IPS-11a (cell line): ENCODE results near the gene NTSR1.

Source experiments
- H3K4me3 ChIP-seq: one replicate; pipeline ENCODE4 v1.5.1; 2013; ENCODE audit warnings: low read depth, low read length, control low read depth

NTSR1 gene

DNA sequence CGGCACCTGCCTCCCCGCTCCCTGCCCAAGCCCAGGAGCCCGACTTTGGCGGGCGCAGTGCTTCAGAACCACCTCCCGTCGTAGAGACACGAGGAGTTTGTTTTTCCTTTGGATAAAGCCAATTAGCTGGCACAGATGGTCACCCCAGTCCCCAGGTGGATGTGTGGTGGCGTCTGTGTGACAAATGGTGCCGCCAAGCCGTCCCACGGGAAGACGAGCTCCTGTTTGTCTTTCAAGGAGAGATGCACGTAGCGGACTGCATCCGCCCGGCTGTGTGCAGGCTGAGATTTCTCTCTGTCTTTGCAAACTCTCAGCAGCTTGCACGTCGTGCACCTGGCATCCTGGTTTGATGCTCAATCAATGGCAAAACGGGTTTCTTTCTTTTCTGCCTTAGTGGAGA, 71.6 kb downstream of the NTSR1 start:
- H3K4me3 ChIP-seq, result no peak overlapping the region

GRCh38 chr20:62780696-62781095, 72.1 kb downstream of the NTSR1 start:
- no peak overlapping the region for H3K4me3 ChIP-seq

- no peak overlapping the region for H3K4me3 ChIP-seq
These were observed 73.7 kb downstream of the NTSR1 start for GRCh38 chr20:62782149-62782892.

DNA sequence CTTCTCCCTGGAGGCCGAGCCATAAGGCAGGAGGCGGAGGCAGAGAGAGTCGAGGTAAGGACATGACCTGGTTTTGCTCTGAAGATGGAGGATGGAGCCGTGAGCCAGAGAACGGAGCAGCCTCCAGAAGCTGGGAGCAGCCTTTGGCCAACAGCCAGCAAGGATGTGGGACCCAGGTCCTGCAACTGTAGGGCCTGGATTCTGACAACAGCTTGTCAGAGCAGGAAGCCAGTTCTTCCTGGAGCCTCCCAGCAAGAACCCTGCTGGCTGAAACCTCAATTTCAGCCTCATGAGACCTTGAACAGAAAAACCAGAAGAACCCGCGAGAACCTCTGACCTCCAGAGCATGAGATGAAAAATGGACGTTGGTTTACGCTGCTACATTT, 74.2 kb downstream of the NTSR1 start:
- no peak overlapping the region for H3K4me3 ChIP-seq

GRCh38 chr20:62784497-62784896, 75.9 kb downstream of the NTSR1 start:
- H3K4me3 ChIP-seq, result no peak overlapping the region

DNA sequence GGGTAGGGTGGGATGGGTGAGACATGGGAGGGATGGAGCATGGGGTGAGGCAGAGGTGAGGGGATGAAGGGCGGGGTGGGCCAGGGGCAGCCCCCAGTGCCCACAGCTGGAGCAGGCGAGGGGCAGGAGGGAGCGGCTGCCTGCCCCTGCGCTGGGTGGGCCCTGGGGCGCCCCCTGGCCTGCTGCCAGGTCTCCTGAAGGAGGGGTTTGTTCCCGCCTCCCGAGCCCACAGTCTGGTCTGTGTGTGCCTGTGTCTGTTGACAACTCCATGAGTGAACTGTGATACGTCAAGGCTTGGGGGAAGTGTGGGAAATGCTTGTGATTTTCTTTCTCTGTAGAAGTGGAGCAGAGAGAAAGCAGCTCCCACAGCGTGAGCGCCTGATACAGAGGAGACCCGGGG, 76.8 kb downstream of the NTSR1 start:
- H3K4me3 ChIP-seq, result no peak overlapping the region

GRCh38 chr20:62786157-62786556, 77.5 kb downstream of the NTSR1 start:
- H3K4me3 ChIP-seq, result no peak overlapping the region

GRCh38 chr20:62787321-62787720, 78.7 kb downstream of the NTSR1 start:
- H3K4me3 ChIP-seq, result no peak overlapping the region

GRCh38 chr20:62787866-62788265, 79.2 kb downstream of the NTSR1 start:
- H3K4me3 ChIP-seq, result no peak overlapping the region

DNA sequence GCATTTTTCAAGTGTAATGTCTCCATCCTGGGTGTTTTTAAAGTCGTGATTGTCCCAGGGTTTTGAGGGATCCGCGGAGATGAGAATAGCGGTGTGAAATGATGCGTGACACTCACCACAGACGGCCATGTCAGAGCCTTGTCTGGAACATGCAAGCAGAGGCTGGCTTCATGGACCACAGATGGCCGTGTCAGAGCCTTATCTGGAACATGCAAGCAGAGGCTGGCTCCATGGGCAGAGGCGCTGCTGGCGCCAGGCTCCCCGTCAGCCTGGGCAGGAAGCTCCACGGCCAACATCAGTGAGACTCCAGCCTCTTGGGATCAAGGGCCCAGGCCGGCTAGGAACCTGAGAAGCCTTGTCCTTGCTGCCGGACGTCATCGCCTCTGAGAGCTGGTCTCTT, 80.0 kb downstream of the NTSR1 start:
- H3K4me3 ChIP-seq, result no peak overlapping the region

DNA sequence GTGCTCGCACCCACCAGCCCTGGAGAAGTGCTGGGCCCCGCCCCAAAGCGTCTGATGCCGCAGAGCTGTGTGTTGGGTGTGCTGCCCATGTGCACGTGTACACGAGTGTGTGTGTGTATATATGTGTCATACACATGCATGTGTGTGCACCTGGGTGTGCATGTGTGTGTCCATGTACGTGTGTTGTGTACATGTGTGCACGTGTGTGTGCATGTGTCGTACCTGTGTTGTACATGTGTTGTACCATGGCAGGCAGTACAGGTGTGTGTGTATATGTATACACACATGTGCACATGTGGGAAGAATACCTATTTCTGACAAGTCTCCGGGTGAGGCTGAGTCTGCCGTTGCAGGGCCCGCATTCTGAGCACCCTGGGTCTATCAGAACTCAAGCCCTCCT, 81.4 kb downstream of the NTSR1 start:
- H3K4me3 ChIP-seq, result no peak overlapping the region

GRCh38 chr20:62791301-62792181, 82.9 kb downstream of the NTSR1 start:
- H3K4me3 ChIP-seq, result peak overlapping the region; percentile 24

- H3K4me3 ChIP-seq, result no peak overlapping the region
These were observed 83.7 kb downstream of the NTSR1 start for GRCh38 chr20:62792182-62792939.

- H3K4me3 ChIP-seq, result no peak overlapping the region
These were observed 84.5 kb downstream of the NTSR1 start for GRCh38 chr20:62792940-62793756.

- peak overlapping the region; percentile 8 for H3K4me3 ChIP-seq
These were observed 85.0 kb downstream of the NTSR1 start for GRCh38 chr20:62793757-62794006.

GRCh38 chr20:62794007-62794724, 85.5 kb downstream of the NTSR1 start:
- peak overlapping the region; percentile 8 for H3K4me3 ChIP-seq

GRCh38 chr20:62795023-62795761, 86.6 kb downstream of the NTSR1 start:
- peak overlapping the region; percentile 43 for H3K4me3 ChIP-seq

DNA sequence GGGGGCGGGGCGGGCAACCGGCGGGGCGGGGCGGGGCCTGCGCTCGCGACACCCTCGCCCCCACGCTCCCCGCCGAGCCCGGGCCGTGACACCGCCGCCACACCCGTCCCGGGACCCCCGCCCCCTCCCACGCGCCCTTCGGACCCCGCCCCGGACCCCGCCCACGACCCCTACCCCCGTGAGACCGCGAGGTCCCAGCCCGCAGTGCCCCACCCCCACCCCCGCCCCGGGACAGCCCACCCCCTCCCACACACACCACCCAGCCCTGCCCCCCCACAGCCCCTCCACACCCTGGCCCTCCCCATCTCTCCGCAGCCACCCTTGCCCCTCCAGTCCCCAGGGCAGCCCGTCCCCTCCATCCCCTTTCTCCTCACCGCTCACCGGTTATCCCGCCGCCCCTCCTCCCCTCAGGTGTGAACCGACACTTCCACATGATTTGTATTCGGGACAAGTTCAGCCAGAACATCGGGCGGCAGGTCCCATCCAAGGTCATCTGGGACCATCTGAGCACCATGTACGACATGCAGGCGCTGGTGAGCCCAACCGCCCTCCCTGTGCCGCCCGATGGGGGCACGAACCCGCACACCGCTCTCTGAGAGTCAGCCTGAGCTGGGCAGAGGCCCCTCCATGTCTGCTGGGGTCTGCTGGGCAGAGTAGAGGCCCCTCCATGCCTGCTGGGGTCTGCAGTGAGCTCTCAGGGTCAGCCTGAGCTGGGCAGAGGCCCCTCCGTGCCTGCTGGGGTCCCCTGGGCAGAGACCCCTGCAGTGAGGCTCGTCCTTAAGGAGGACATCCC, 88.3 kb downstream of the NTSR1 start:
- peak overlapping the region; percentile 53 for H3K4me3 ChIP-seq
